Panc1 (cell line): ENCODE data around the gene ASB4. TPM values are rescaled to one million over a fixed set of nuclear protein-coding genes. Genes with fewer than 3 reads are reported as not detected.

Experiments used
- ATAC-seq: fragments of 200-7000 bp; cut with Tn5 transposase; 2 replicates; pipeline ENCODE4 v1.9.1; 2020; ENCODE audit warnings: mild to moderate bottlenecking, moderate library complexity
- BruUV-seq: library from RNA; stranded (reverse); fragments of 400-500 nt; replicated peaks from 2 replicates; lab custom pipeline; 2021; lab: Mats Ljungman, UMichigan
- CTCF ChIA-PET: fragments of 300-600 bp; sonication (Branson Sonifier 250); formaldehyde crosslinking; loops from one replicate; lab custom pipeline; 2022; ENCODE audit warnings: antibody characterized with exemption; lab: Charles Lee
- POLR2A ChIA-PET: fragments of 300-600 bp; sonication (Branson Sonifier 250); formaldehyde crosslinking; loops from one replicate; lab custom pipeline; 2022; ENCODE audit warnings: antibody characterized with exemption; lab: Charles Lee
- DNase-seq: peaks from one replicate; pipeline ENCODE4 v3.0.0-alpha.2; 2010; ENCODE audit warnings: low read depth, low spot score
- H3K27ac ChIP-seq: 2 replicates; pipeline ENCODE4 v1.5.1; 2011; ENCODE audit warnings: mild to moderate bottlenecking, low read length, inconsistent platforms
- H3K27me3 ChIP-seq: fragments of 200-500 bp; sonication (Bioruptor generic); 2 replicates; pipeline ENCODE4 v1.6.0; 2014; ENCODE audit warnings: low read length, inconsistent platforms; ENCODE audit not compliant: control insufficient read depth, insufficient read depth
- H3K36me3 ChIP-seq: fragments of 200-500 bp; sonication (Bioruptor generic); 2 replicates; pipeline ENCODE4 v1.5.1; 2014; ENCODE audit warnings: inconsistent platforms, mild to moderate bottlenecking, low read length, moderate library complexity; ENCODE audit not compliant: control insufficient read depth, insufficient read depth
- H3K4me1 ChIP-seq: 2 replicates; pipeline ENCODE4 v1.5.1; 2011; ENCODE audit warnings: inconsistent platforms, mild to moderate bottlenecking, low read length, moderate library complexity; ENCODE audit not compliant: control insufficient read depth, insufficient read depth
- H3K4me3 ChIP-seq, 2 experiments: 2 replicates each; pipeline ENCODE4 v1.5.1; 2011 to 2012; ENCODE audit warnings: low read depth in 2 of 2, low read length in 2 of 2, mild to moderate bottlenecking in 2 of 2, inconsistent platforms in 1 of 2, moderate library complexity in 1 of 2
- H3K9me3 ChIP-seq: fragments of 200-500 bp; sonication (Bioruptor generic); 2 replicates; pipeline ENCODE4 v1.5.1; 2014; ENCODE audit warnings: low read depth, mild to moderate bottlenecking, inconsistent platforms, low read length, moderate library complexity; ENCODE audit not compliant: control insufficient read depth, insufficient read depth
- CTCF ChIP-seq: fragments of 450-650 bp; IDR thresholded peaks from 2 replicates; pipeline ENCODE4 v1.5.1; 2017; ENCODE audit warnings: mild to moderate bottlenecking
- POLR2AphosphoS5 ChIP-seq: IDR thresholded peaks from 2 replicates; pipeline ENCODE4 v1.6.1; 2012; ENCODE audit warnings: mild to moderate bottlenecking, low read depth, low read length, moderate library complexity
- REST ChIP-seq, 2 experiments: IDR thresholded peaks; 2 replicates each; pipeline ENCODE4 v1.6.1; 2011 to 2012; ENCODE audit warnings: low read depth in 2 of 2, control low read depth in 1 of 2, low read length in 1 of 2, mild to moderate bottlenecking in 1 of 2, moderate library complexity in 1 of 2; ENCODE audit not compliant: insufficient read depth in 1 of 2
- SIN3A ChIP-seq: IDR thresholded peaks from 2 replicates; pipeline ENCODE4 v1.6.1; 2012; ENCODE audit warnings: low read depth, mild to moderate bottlenecking, low read length, moderate library complexity, borderline replicate concordance; ENCODE audit not compliant: insufficient read depth
- TCF7L2 ChIP-seq: IDR thresholded peaks from 2 replicates; pipeline ENCODE4 v1.6.1; 2011; ENCODE audit warnings: mild to moderate bottlenecking, low read depth, low read length, inconsistent platforms
- in situ Hi-C: cut with HindIII; loops from 2 replicates; pipeline ENCODE4 v1.10.0; 2016; ENCODE audit warnings: low sequenced_read_pairs, low pct_unique_long_range_greater_than_20kb
- intact Hi-C: fragments of 100-400 bp; cut with micrococcal nuclease; formaldehyde crosslinking; loops from one replicate; pipeline ENCODE4 v1.10.0; 2022; ENCODE audit not compliant: unreplicated experiment
- total RNA-seq: library from RNA; stranded (reverse); gene quantifications from one replicate; pipeline ENCODE4 v1.2.1, GENCODE V29; 2021; ENCODE audit not compliant: unreplicated experiment

ASB4 gene
- total RNA-seq, 1 experiment from 2014 or later: 0.15 TPM

- CTCF ChIA-PET: interaction anchor here (0.7 to 1.0 kb wide), 2 partner anchors 32 to 1118 kb away, joined by 3 to 9 read pairs; no protein-coding TSS in a partner anchor
Measured at GRCh38 chr7:95544171-95544570, 58.4 kb downstream of the ASB4 start.

GRCh38 chr7:95545007-95545615 lies 59.4 kb downstream of the ASB4 start:
- no peaks in the 10 kb centered on the region for H3K36me3 ChIP-seq
- no peaks in the 10 kb centered on the region for H3K9me3 ChIP-seq
- no TSS peak for BruUV-seq
- no peaks in the 10 kb centered on the region; the same call in 1 of the 2 replicates for H3K4me1 ChIP-seq
- H3K27ac ChIP-seq: no peak overlapping the region
- peak; percentile 75 for TF ChIP-seq CTCF
- TF ChIP-seq SIN3A: no peak
- ChIA-PET CTCF (interaction anchor here (0.6 to 1.1 kb wide), 9 partner anchors 33 to 1119 kb away, joined by 3 to 10 read pairs (median 5); no protein-coding TSS in a partner anchor), POLR2A (interaction anchor here (0.6 kb wide), 1 partner anchor 136 kb away, joined by 3 read pairs; no protein-coding TSS in a partner anchor)
- ATAC-seq (peak; percentile 93), DNase-seq (peak; percentile 78)
- H3K27me3 ChIP-seq: no peaks in the 10 kb centered on the region
- H3K4me3 ChIP-seq: peak overlapping the region; percentile 15 to 25; a peak in 3 of 4 replicates
- in situ Hi-C loops (no loop called here), intact Hi-C loops (no loop called here)

More at GRCh38 chr7:95544171-95544570, 58.4 kb downstream of the ASB4 start:
- POLR2A ChIA-PET: interaction anchor here (0.6 kb wide), 1 partner anchor 137 kb away, joined by 3 read pairs; no protein-coding TSS in a partner anchor
- ATAC-seq: no peak
- DNase-seq: no peak
- Histone ChIP-seq H3K9me3 (no peaks in the 10 kb centered on the region), H3K4me1 (no peaks in the 10 kb centered on the region), H3K27me3 (no peaks in the 10 kb centered on the region), H3K27ac (no peak overlapping the region), H3K36me3 (no peaks in the 10 kb centered on the region), H3K4me3 (no peak overlapping the region)
- intact Hi-C loops: no loop called here
- BruUV-seq: no TSS peak
- no peak for TF ChIP-seq SIN3A
- no peak for TF ChIP-seq REST (IDR thresholded peaks at IDR 0.05; ENCODE audit: insufficient read depth in 1 of 2, low read depth in 2 of 2, low read length in 1 of 2)
- in situ Hi-C loops: no loop called here

- Histone ChIP-seq H3K36me3 (no peaks in the 10 kb centered on the region), H3K4me3 (peak overlapping the region in 1 of 2 experiments; percentile 25; a peak in 1 of 4 replicates), H3K4me1 (no peaks in the 10 kb centered on the region; the same call in 1 of the 2 replicates), H3K9me3 (no peaks in the 10 kb centered on the region), H3K27me3 (no peaks in the 10 kb centered on the region), H3K27ac (no peak overlapping the region)
- no TSS peak for BruUV-seq
- ATAC-seq: no peak
- DNase-seq: peak; percentile 17
- CTCF ChIA-PET: interaction anchor here (0.6 to 1.1 kb wide), 3 partner anchors 141 to 144 kb away, joined by 3 to 10 read pairs (median 5); no protein-coding TSS in a partner anchor
- no peak for TF ChIP-seq SIN3A
- no peak for TF ChIP-seq POLR2AphosphoS5
- TF ChIP-seq TCF7L2: no peak
- intact Hi-C loops: no loop called here
- POLR2A ChIA-PET: no interaction called here
- in situ Hi-C loops: no loop called here
Measured at GRCh38 chr7:95545673-95546072, 59.9 kb downstream of the ASB4 start.
